Mammary epithelial cell (primary cell): ENCODE results near the gene MXD1.

ENCODE experiments used
- CTCF ChIP-seq, 2 donors: IDR thresholded peaks in 1 of 2; conservative IDR thresholded peaks in 1 of 2; 2 replicates each; pipeline ENCODE4 v1.5.1; 2011 to 2012; ENCODE audit warnings: inconsistent platforms in 2 of 2, low read length in 2 of 2, mild to moderate bottlenecking in 2 of 2, control low read depth in 1 of 2, low read depth in 1 of 2; ENCODE audit not compliant: insufficient read depth in 1 of 2; ENCODE audit errors: extremely low read depth in 1 of 2
- EZH2 ChIP-seq: IDR thresholded peaks from 2 replicates; pipeline ENCODE4 v1.6.1; 2012; ENCODE audit warnings: low read length, inconsistent platforms, borderline replicate concordance

- TF ChIP-seq CTCF (conservative IDR thresholded peaks at IDR 0.05 in 1 of 2, IDR thresholded peaks at IDR 0.05 in 1 of 2; ENCODE audit: extremely low read depth in 1 of 2, insufficient read depth in 1 of 2, low read depth in 1 of 2, low read length in 2 of 2), result no peak
- TF ChIP-seq EZH2, result no peak
Observed at GRCh38 chr2:69975853-69976462, 61.0 kb downstream of the MXD1 start.
